K562 (cell line): Measurements from ENCODE around the gene NEURL1B.

Experiments
- PKNOX1 ChIP-seq: fragments of 450-650 bp; IDR thresholded peaks from 2 replicates; pipeline ENCODE4 v1.6.1; 2016
- POLR2AphosphoS5 ChIP-seq: IDR thresholded peaks from 2 replicates; pipeline ENCODE4 v1.6.1; 2011; ENCODE audit warnings: mild to moderate bottlenecking, low read depth, low read length, moderate library complexity; ENCODE audit not compliant: control insufficient read depth, insufficient read depth
- RBM14 ChIP-seq: fragments of 200-400 bp; formaldehyde crosslinking; IDR thresholded peaks from 2 replicates; pipeline ENCODE4 v1.6.1; 2018; ENCODE audit warnings: low read depth, mild to moderate bottlenecking, low read length, moderate library complexity, borderline replicate concordance; ENCODE audit not compliant: insufficient read depth
- SMAD1 ChIP-seq: fragments of 150-350 bp; IDR thresholded peaks from 2 replicates; pipeline ENCODE4 v1.6.1; 2014; ENCODE audit warnings: low read length, low read depth; ENCODE audit not compliant: partially characterized antibody
- TAF1 ChIP-seq: IDR thresholded peaks from 2 replicates; pipeline ENCODE4 v1.6.1; 2011; ENCODE audit warnings: mild to moderate bottlenecking, low read length, moderate library complexity; ENCODE audit not compliant: insufficient read depth, control insufficient read depth, severe bottlenecking; ENCODE audit errors: extremely low read depth
- USF1 ChIP-seq: sonication (generic); formaldehyde crosslinking; IDR thresholded peaks from 2 replicates; pipeline ENCODE4 v1.9.0; 2022; ENCODE audit warnings: mild to moderate bottlenecking, missing genetic modification reagents
- TF ChIP-seq, protein P1 (sequence below), 3 experiments: fragments of 200-800 bp in 1 of 3; sonication (Bioruptor generic) in 1 of 3; sonication (generic) in 1 of 3; formaldehyde crosslinking in 1 of 3; IDR thresholded peaks; 2 replicates each; pipeline versions ENCODE4 v1.6.1 to v1.8.0; 2016 to 2022; ENCODE audit warnings: mild to moderate bottlenecking in 2 of 3, missing compliant biosample characterization in 2 of 3, missing genetic modification characterization in 2 of 3, missing genetic modification reagents in 1 of 3

GRCh38 chr5:172644711-172645110, 3.6 kb downstream of the NEURL1B start:
- TF ChIP-seq RBM14, result no peak
- no peak for TF ChIP-seq TAF1
- no peak for TF ChIP-seq POLR2AphosphoS5
- TF ChIP-seq SMAD1, result no peak
- no peak for TF ChIP-seq PKNOX1
- TF ChIP-seq USF1 (CRISPR knock-in tag), result no peak
- TF ChIP-seq, protein P1, sequence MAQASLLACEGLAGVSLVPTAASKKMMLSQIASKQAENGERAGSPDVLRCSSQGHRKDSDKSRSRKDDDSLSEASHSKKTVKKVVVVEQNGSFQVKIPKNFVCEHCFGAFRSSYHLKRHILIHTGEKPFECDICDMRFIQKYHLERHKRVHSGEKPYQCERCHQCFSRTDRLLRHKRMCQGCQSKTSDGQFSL (CRISPR knock-in tag; IDR thresholded peaks at IDR 0.05), result no peak
- TF ChIP-seq, protein P1 (tag; IDR thresholded peaks at IDR 0.05), result no peak
